ENCODE measurements around the gene SCGB1A1.

The SCGB1A1 gene

DNA sequence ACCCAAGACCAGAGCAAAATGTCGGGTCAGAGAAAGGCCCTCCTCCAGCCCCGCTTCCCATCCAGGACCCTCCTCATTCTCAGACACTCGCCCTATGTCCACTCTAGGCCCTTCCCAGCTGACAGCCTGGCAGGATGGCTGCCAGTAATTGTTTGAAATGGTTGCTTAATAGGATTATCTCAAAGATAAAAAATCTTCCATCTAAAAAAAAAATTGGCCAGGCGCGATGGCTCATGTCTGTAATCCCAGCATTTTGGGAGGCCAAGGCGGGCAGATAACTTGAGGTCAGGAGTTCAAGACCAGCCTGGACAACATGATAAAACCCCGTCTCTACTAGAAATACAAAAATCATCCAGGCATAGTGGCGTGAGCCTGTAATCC, 32.4 kb downstream of the SCGB1A1 start:
- DNase-seq, result no peak

DNA sequence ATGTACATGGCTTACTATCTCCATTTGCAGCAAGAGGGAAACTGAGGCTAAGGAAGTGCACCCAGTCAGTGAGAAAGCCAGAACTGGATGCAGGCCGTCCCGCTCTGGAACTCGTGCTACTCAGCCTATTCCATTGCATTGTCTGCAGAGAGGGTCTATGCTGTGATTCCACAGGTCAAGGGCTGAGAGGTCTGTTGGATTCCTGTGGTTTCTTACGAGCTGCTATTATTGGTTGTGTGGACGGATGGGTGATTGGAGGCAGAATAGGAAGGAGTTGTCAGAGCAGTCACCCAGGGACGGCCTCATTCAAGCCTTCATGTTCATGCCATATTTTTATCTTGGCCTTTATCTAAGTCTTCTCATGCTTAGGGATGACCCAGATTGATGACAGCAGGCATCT, 33.4 kb downstream of the SCGB1A1 start:
- no peak for DNase-seq

DNA sequence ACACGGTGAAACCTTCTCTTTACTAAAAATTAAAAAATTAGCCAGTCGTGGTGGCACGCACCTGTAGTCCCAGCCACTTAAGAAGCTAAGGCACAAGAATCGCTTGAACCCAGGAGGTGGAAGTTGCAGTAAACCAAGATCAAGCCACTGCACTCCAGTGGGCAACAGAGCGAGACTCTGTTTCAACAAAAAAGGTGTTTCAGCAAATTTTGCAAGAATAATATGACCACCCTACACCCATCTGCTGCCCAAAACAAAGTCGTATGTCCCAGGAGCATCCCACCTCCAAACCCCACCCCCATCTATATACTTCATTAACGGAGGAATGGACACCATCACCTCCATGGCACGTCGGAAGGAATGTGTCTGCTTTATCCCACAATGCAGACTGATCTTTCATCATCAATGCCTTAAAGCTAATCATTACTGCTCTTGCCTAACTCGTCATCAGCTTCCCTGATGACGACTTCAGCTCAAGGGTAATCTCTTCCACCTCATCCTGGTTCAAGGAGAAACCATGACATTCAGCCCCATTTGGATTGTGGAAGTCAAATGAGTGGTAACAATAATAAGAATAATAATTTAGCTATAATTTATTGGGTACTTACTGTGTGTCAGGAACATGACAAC, 34.1 kb downstream of the SCGB1A1 start:
- DNase-seq, result no peak

DNA sequence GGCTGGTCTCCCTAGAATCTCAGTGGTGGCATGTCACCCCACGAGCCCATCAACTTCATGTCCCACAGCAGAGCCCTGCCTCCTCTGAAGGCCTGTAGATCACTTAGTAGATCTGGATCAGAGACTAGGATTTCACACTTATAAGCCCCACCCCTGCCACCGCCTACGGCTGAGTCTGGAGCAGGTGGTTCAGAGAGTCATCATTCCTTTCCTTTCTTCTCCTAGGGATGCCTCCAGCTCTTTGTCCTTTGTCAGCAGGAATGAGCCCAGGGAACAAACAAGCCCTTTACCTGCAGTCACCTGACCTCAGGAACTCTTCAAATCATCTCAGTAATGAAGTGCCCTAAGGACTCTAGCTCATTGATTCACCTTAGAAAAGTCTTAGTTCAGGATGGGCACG, 37.8 kb downstream of the SCGB1A1 start:
- peak; percentile 57 for DNase-seq

DNA sequence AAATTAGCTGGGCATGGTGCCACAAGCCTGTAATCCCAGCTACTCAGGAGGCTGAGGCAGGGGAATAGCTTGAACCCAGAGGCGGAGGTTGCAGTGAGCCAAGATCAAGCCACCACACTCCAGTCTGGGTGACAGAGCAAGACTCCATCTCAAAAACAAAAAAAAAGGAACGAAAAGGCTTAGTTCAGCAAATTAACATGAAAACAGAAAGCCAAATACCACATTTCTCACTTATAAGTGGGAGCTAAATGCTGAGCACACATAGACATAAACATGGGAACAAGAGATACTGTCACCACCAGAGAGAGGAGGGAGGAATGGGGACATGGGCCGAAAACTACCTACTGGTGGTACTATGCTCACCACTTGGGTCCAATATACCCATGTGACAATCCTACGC, 38.6 kb downstream of the SCGB1A1 start:
- DNase-seq, result no peak

DNA sequence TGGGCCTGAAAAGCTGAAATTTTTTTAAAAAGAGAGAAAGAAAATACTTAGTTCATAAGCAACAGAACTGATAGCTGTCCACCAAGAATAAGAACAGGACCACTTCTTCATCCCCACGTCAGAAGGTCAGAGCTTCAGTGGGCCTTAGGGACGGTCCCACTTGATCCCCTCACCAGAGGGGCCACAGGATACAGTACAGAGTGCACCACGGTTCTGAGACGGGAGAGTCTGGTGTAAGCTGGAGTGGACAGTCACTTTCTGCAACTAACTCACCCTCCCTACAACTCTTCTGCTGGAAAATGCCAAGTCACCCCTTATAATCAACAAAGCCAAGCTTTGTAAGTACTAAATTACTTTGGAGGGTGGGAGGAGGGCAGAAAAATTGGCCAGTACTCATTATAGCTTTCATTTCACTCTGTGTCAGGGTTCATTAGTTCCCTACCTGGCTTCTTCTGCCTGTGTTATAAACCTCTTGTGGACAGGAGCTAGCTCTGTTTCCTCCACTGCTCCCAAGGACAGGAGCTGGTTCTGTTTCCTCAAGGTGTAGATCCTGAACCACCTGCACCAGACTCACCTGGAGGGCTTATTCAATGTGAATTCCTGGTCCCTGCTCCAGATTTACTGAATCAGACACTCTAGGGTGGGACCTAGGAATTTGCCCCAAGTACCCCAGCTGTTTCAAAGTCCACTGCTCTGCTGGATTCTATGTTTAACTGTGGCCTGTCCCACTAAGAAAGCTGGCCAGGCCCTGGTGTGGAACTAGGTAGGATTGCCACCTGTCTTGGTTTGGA, 39.6 kb downstream of the SCGB1A1 start:
- DNase-seq, result no peak

DNA sequence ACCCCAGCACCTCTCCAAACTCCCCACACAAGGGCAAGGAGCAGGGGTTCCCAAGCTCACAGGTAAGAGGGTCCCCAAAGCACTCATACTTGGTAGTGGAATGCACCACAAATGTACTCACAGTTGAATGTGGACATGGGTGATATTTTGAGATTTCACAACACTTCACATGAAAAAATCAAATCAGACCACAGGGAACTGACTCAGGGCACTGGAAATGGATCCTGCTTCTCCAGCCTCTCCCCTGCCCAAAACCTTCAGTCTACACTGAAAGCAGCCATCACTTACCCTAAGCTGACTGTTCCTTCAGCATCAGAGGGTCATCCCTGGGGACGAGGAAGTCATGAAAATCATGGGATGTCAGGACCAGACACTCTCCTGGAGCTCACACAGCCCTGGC, 40.2 kb downstream of the SCGB1A1 start:
- DNase-seq, result no peak

DNA sequence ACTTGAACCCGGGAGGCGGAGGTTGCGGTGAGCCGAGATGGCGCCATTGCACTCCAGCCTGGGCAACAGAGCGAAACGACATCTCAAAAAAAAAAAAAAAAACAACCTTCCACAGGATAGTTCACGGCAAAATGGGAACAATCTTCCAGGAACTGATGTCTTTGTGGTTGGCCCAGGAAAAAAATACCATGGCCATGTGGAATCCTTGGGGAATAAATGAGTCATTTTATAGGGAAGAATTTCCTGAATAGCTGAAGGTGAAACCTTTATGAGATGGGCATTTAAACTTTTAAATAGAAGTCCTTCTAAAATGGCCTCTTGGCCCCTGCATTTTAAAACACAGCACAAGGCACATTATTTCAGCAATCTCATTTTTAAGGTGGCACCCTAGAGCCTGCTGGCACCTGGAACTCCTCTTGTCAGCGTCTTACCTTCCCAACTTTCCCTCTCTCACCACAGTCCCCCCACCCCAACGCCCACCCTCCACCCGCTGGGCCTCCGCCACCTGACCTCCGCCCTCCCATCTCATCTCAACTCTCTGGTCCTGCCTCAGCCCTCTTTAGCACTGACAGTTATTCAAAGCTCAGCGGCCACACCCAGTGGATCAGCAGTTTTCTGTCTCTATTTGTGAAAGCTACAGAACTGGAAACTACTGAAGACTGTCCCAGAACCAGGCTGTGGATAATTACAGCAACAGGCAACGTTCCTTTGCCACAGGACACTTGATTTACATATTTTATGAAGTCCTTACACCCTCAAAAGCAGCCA, 43.1 kb downstream of the SCGB1A1 start:
- DNase-seq, result no peak

DNA sequence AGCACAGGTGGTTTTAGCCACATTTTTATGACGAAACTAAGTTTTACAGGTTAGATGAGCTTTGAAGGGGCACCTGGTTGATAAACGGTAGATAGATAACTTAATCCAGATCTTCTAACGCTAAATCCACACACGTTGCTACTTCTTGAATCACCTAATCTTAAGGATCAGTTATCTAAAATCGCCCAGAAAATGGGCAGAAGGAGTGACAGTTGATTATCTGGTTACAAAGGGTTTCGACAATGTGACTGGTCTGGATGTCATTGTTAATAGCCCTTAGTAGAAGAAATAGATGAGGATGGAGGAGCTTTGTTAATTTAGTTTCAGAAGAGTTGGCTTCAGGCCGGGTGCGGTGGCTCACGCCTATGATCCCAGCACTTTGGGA, 43.7 kb downstream of the SCGB1A1 start:
- DNase-seq, result no peak

DNA sequence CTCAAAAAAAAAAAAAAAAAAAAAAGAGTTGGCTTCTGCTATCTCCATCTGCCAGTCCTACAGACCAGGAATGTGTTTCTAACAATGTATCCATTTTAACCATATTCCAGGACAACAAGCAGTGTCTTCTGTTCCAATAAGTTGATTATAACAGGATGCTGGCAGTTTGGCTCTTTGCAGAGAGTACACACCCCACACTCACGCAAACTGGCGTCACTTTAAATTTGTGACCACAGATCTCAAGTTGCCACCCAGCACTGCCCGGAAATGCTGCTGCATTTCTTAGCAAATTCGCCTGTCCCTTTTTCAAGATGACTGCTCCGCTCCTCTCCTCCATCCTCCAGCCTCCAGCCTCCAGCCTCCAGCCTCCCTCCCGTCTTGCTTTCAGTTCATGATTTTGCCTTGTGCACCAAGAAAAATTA, 44.3 kb downstream of the SCGB1A1 start:
- no peak for DNase-seq

DNA sequence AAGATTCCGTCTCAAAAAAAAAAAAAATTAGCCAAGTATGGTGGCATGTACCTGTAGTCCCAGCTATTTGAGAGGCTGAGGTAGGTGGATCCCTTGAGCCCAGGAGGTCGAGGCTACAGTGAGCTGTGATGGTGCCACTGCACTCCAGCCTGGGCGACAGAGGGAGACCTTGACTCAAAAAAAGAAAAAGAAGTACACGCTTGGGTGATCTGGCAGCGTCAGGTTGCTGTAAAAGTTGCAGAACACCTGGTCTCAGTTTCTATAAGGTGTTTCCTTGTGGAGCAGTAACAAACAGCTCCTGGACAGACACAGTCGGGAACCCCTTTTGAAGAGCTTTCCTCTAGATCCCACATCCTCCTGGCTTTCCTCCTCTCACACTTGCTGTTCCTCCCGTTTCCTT, 45.8 kb downstream of the SCGB1A1 start:
- DNase-seq, result no peak

DNA sequence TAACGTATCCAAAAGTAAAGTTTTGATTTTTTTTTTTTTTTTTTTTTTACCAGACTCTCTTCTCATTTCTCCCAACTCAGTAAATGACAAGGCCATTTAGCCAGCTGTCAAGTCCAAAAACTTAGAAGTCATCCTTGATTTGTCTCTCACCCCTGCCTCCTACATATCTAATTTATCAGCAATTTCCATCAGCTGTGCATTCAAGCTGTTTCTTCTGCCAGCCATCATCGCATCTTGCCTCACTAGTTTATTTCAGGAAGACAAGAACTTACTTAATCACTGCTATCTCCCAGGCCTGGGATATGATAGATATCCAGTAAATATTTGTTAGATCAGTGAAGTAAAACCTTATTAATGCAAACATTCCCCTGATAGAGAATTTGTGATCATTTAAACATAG, 47.6 kb downstream of the SCGB1A1 start:
- DNase-seq, result no peak

DNA sequence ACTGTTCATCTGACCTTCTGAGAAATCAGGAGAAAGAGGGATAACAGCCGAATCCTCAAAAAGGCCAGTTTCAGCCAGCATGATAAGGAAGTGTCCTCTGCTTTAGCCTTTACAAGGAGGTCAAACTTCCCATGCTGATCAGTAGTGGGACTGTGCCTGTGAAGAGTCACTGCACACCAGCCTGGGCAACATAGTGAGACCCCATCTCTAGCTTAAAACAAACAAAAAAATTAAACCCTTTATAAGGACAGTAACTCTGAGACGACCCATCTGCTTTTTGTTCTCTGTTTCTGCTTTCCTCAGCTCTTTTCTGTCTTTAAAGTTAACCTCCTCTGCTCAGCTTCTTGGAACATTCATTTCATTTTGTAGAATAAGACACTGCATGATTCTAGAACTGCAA, 49.7 kb downstream of the SCGB1A1 start:
- DNase-seq, result no peak

DNA sequence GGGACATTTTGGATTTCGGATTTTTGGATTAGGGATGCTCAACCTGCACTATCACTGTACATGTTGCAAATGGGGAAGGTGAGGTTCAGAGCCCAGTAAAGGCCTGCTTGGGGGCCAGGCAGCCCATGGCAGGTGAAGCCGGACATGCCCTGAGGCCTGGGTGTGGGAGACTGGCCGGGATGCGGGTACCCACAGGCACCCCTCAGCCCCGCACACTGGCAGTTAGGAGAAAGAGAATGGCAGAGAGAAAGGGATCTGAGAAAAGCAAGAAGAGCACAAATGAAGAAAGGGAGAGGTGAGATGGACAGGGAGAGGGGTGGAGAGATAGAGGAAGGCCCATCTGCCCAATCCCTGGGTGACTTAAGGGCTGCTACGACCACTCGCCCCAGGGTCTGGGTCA, 52.8 kb downstream of the SCGB1A1 start:
- no peak for DNase-seq

DNA sequence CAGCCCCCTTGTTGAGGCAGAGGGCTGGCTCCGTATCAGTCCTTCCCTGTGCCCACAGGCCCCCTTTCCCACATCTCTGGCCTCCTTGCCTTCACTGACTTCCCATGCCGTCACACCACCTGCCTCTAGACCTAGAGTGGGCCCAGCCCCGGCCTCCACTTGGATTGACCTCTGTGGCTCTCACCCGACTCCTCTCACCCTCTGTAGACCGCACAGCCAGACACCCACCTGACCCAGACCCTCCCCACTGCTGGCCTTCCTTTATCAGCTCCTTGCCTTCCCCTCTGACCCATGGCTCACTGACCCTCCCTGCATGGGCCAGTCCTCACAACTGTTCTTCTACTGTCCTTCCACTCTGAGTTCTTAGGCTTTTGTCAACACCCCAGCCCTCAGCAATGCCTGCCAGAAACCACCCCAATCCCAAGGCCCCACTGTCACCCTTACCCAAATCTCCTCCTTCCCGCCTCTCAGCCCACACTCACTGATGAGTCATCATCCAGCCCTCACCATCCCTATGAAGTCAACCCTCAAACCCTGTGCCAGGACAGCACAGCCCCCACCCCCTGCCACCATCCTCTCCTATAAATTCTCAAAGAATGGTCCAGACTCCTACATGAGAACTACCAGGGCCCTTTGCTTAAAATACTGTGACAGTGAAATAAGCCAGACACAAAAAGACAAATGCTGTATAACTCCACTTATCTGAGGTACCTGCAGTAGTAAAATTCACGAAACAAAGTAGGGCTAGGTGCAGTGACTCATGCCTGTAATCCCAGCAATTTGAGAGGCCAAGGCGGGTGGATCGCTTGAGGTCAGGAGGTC, 53.4 kb downstream of the SCGB1A1 start:
- no peak for DNase-seq
